NT2/D1 (cell line): Measurements from ENCODE around the gene FSTL3.

Experiments used
- SUZ12 ChIP-seq: IDR thresholded peaks from 2 replicates; pipeline ENCODE4 v1.6.1; 2011; ENCODE audit not compliant: insufficient read length, insufficient read depth; ENCODE audit errors: extremely low read depth
- YY1 ChIP-seq: IDR thresholded peaks from 2 replicates; pipeline ENCODE4 v1.6.1; 2011; ENCODE audit not compliant: insufficient read length, insufficient read depth

DNA sequence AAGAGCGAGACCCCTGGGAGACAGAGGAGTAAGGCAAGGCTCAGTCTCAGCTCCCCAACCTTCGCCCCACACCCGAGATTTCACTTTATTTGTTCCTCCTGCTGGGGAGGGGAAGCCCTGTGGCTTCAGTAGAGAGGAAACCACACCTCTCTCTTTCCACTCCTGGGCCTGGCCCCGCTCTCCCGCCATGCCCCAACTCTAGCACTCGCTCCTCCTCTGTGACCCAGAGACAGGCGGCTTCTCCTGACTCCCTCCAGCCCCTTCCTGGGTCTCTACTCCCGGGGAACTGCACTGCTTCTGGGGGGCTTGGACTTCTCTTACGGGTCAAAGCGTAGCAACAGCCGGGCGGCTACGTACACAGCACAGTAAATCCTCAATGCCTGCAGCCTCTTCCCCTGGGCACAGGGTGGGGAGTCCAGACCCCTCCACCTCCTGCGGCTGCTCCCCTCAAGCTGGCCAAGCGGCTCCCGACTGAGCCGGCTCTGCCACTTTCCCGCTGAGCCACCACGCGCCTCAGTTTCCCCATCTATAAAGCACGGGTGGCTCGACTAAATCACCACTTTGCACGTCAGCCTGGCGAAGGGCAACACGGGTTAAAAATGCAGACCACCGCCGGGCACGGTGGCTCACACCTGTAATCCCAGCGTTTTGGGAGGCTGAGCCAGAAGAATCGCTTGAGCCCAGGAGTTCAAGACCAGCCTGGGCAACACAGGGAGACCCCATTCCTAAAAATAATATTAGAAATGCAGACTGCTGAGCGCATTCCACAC, 14.6 kb upstream of the FSTL3 start:
- no peak for TF ChIP-seq YY1
- no peak for TF ChIP-seq SUZ12
